Stomach (tissue), 4 donors: ENCODE measurements around the gene PPP3R1.

Experiments used
- CTCF ChIP-seq, 7 experiments: fragments of 450-650 bp in 4 of 7; fragments of 200-600 bp in 3 of 7; sonication (generic) in 3 of 7; IDR thresholded peaks; one replicate each; pipeline ENCODE4 v1.5.1; 2016 to 2019; ENCODE audit warnings: antibody characterized with exemption in 7 of 7, control low read depth in 2 of 7, mild to moderate bottlenecking in 1 of 7
- POLR2A ChIP-seq, 4 donors: fragments of 450-650 bp; IDR thresholded peaks; one replicate each; pipeline ENCODE4 v1.6.1; 2016; ENCODE audit warnings: antibody characterized with exemption in 4 of 4, control low read depth in 2 of 4, mild to moderate bottlenecking in 1 of 4, moderate library complexity in 1 of 4
- POLR2AphosphoS5 ChIP-seq, 3 donors: sonication (generic); formaldehyde crosslinking; IDR thresholded peaks; one replicate each; pipeline ENCODE4 v1.6.1; 2016; ENCODE audit warnings: antibody characterized with exemption in 3 of 3

- TF ChIP-seq POLR2AphosphoS5 (IDR thresholded peaks at IDR 0.05) (no peak), CTCF (IDR thresholded peaks at IDR 0.05) (no peak), POLR2A (IDR thresholded peaks at IDR 0.05) (no peak)
Observed at GRCh38 chr2:68206793-68207192, 45.5 kb downstream of the PPP3R1 start.
